Hepatocyte (in vitro differentiated cells): ENCODE results near the gene RELL1.

ENCODE experiments used
- EZH2 ChIP-seq: fragments of 200-600 bp; sonication (generic); IDR thresholded peaks from 2 replicates; pipeline ENCODE4 v1.6.1; 2016; ENCODE audit warnings: antibody characterized with exemption, mild to moderate bottlenecking, borderline replicate concordance
- EZH2phosphoT487 ChIP-seq: fragments of 200-600 bp; sonication (generic); IDR thresholded peaks from one replicate; pipeline ENCODE4 v1.6.1; 2018; ENCODE audit warnings: antibody characterized with exemption, mild to moderate bottlenecking, low read depth, moderate library complexity; ENCODE audit not compliant: unreplicated experiment, severe bottlenecking
- TF ChIP-seq, protein P1 (sequence below): fragments of 200-600 bp; sonication (generic); IDR thresholded peaks from 2 replicates; pipeline ENCODE4 v1.5.1; 2016; ENCODE audit warnings: antibody characterized with exemption, mild to moderate bottlenecking; ENCODE audit not compliant: poor library complexity

DNA sequence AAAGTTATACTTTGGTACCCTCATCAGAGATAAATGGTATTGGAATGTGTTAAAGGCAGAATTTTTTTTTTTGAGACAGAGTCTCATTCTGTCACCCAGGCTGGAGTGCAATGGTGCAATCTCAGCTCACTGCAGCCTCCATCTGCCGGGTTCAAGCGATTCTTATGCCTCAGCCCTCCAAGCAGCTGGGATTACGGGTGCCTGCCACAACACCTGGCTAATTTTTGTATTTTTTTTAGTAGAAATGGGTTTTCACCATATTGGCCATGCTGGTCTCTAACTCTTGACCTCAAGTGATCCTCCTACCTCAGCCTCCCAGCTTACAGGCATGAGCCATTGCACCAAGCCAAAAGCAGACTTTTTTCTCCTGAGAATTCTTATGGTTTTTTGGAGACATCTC is 11.4 kb upstream of the RELL1 start:
- TF ChIP-seq, protein P1, sequence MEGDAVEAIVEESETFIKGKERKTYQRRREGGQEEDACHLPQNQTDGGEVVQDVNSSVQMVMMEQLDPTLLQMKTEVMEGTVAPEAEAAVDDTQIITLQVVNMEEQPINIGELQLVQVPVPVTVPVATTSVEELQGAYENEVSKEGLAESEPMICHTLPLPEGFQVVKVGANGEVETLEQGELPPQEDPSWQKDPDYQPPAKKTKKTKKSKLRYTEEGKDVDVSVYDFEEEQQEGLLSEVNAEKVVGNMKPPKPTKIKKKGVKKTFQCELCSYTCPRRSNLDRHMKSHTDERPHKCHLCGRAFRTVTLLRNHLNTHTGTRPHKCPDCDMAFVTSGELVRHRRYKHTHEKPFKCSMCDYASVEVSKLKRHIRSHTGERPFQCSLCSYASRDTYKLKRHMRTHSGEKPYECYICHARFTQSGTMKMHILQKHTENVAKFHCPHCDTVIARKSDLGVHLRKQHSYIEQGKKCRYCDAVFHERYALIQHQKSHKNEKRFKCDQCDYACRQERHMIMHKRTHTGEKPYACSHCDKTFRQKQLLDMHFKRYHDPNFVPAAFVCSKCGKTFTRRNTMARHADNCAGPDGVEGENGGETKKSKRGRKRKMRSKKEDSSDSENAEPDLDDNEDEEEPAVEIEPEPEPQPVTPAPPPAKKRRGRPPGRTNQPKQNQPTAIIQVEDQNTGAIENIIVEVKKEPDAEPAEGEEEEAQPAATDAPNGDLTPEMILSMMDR: no peak
- TF ChIP-seq EZH2 (no peak), EZH2phosphoT487 (no peak)
